Right atrium auricular region (tissue), 2 donors: ENCODE measurements around the gene TRAK1. TPM values are rescaled to one million over a fixed set of nuclear protein-coding genes. Genes with fewer than 3 reads are reported as not detected.

Source experiments
- DNase-seq: peaks from one replicate; pipeline ENCODE4 v3.0.0-alpha.2; 2019; ENCODE audit warnings: low spot score
- H3K27ac ChIP-seq, 2 donors: fragments of 200-600 bp; sonication (generic); 1 replicate in 1 of 2; 2 replicates in 1 of 2; pipeline ENCODE4 v1.5.1; 2016 to 2019
- H3K27me3 ChIP-seq, 2 donors: fragments of 200-600 bp; sonication (generic); one replicate each; pipeline versions ENCODE4 v1.5.1 to v1.6.0; 2017 to 2019
- H3K36me3 ChIP-seq: fragments of 200-600 bp; sonication (generic); one replicate; pipeline ENCODE4 v1.5.1; 2016
- H3K4me1 ChIP-seq, 2 donors: fragments of 200-600 bp; sonication (generic); one replicate each; pipeline versions ENCODE4 v1.5.1 to v1.6.0; 2017 to 2019
- H3K4me3 ChIP-seq, 2 donors: fragments of 200-600 bp; sonication (generic); 1 replicate in 1 of 2; 2 replicates in 1 of 2; pipeline ENCODE4 v1.5.1; 2017 to 2019; ENCODE audit warnings: mild to moderate bottlenecking in 1 of 2, moderate library complexity in 1 of 2
- H3K9me3 ChIP-seq, 2 donors: fragments of 200-600 bp; sonication (generic); one replicate each; pipeline ENCODE4 v1.5.1; 2019
- total RNA-seq, 2 donors: library from RNA; depleted of rRNA; stranded (reverse); fragments of >200 nt; gene quantifications; one replicate each; pipeline ENCODE4 v1.1.0, GENCODE V29; 2016
- TF ChIP-seq, protein P1 (sequence below), 2 donors: fragments of 200-600 bp; sonication (generic); IDR thresholded peaks; one replicate each; pipeline ENCODE4 v1.5.1; 2019; ENCODE audit warnings: antibody characterized with exemption in 2 of 2

The TRAK1 gene
- total RNA-seq, 2 donors from 2014 or later: 172 to 259 TPM

DNA sequence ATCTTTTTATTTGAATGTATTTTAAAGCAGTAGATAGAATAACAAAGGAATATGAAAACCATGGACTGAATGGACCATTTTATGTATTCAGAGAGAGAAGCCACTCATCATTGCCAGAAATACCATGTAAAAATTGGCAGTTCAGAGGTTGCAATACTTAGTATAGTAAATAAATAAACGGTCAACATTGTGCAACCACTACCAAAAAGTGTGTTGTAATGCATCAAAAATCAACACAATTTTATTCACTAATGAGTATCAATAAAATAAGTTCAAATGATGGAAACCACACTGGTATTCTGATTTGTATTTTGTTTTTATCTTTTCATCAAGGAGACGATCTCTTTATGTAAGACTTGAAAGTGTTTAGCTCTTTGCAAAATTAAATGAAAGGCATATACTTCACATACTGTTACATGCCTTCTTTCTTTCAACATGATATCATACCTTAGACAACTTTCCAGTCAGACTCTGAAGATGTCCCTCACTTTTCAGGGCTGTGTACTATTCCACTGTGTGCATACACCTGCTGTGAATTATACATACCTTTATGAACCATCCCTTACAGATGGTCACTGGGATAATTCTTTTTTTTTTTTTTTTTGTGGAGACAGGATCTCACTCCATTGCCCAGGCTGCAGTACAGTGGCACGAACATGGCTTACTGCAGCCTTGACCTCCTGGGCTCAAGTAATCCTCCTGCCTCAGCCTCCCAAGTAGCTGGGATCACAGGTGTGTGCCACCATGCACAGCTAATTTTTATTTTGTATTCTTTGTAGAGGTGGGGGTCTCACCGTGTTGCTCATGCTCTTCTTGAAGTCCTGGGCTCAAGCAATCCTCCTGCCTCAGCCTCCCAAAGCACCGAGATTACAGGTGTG lies 134.6 kb downstream of the TRAK1 start:
- Histone ChIP-seq H3K36me3 (peaks cover 29% of the 10 kb centered on the region), H3K9me3 (no peaks in the 10 kb centered on the region), H3K27me3 (no peaks in the 10 kb centered on the region), H3K4me3 (no peak overlapping the region), H3K4me1 (peaks cover 0 to 15% of the 10 kb centered on the region in 2 donors), H3K27ac (peak overlapping the region; percentile 18 to 51)
- no peak for DNase-seq
- TF ChIP-seq, protein P1, sequence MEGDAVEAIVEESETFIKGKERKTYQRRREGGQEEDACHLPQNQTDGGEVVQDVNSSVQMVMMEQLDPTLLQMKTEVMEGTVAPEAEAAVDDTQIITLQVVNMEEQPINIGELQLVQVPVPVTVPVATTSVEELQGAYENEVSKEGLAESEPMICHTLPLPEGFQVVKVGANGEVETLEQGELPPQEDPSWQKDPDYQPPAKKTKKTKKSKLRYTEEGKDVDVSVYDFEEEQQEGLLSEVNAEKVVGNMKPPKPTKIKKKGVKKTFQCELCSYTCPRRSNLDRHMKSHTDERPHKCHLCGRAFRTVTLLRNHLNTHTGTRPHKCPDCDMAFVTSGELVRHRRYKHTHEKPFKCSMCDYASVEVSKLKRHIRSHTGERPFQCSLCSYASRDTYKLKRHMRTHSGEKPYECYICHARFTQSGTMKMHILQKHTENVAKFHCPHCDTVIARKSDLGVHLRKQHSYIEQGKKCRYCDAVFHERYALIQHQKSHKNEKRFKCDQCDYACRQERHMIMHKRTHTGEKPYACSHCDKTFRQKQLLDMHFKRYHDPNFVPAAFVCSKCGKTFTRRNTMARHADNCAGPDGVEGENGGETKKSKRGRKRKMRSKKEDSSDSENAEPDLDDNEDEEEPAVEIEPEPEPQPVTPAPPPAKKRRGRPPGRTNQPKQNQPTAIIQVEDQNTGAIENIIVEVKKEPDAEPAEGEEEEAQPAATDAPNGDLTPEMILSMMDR (IDR thresholded peaks at IDR 0.05): no peak

DNA sequence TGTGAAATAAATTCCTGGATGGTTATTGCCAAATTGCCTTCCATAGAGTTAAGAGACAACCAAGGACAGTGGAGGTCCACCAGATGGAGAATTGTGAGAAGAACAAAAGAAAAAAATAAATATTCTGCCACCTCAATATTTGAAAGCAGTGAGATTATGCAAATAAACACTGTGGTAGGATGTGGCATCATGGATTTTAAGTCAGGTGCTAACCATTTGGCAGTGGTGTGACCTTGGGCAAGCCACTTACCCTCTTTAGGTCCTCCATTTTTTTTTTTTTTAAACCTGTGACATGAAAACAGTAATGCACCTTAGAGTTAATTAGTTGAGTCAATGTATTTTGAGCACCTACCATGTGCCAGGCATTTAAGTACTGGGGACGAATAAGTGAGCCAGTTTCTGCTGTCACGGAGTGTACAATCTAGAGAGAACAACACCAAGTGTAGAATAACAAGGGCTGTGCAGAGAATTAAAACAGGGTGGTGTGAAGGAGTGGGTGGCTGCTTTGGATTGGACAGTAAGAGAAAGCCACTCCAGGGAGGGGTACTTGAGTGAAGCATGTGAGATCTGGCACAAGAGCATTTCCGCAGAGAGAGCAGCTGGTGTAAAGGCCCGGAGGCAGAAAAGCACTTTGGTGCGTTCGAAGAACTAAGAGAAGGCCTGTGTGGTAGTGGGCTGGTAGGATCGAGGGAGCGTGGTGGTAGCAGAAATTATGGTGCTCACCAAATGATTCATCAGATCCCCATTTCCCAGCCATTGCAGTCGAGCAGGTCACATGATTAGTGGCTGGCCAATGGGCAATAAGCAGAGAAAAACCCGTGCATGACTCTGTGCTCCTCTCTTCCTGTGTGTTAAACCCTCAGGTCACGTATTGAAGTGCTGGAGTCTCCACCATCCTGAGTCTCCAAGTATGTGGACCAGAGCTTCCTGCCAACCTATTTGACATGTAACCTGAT lies 135.6 kb downstream of the TRAK1 start:
- H3K27ac ChIP-seq: no peak overlapping the region
- H3K4me3 ChIP-seq: no peak overlapping the region
- no peaks in the 10 kb centered on the region for H3K9me3 ChIP-seq
- H3K4me1 ChIP-seq: peaks cover 0 to 15% of the 10 kb centered on the region in 2 donors
- no peaks in the 10 kb centered on the region for H3K27me3 ChIP-seq
- TF ChIP-seq, protein P1 (IDR thresholded peaks at IDR 0.05): no peak
- H3K36me3 ChIP-seq: peaks cover 29% of the 10 kb centered on the region
- no peak for DNase-seq

DNA sequence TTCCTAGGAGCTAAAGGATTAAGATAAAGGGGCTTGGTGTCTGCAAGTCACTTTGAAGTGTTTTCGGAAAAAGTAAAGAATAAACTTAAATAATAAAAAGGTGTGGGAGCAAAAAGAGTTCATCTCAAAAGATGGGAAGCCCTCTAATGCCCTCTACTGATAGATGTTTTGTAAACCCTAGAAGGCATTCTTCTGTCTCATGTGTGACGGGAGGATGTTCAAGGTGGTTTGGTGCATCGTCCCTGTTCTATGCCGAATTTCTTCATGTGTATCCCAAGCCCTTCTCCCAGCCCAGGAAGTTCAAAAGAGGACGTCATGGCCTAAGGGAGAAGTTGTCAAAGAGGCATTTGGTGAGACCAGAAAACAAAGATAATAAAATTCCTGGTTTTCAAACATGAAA lies 137.6 kb downstream of the TRAK1 start:
- Histone ChIP-seq H3K36me3 (peaks cover 11% of the 10 kb centered on the region), H3K9me3 (no peaks in the 10 kb centered on the region), H3K27me3 (no peaks in the 10 kb centered on the region), H3K4me1 (peaks cover 0 to 15% of the 10 kb centered on the region in 2 donors), H3K27ac (no peak overlapping the region), H3K4me3 (no peak overlapping the region)
- TF ChIP-seq, protein P1 (IDR thresholded peaks at IDR 0.05): no peak
- DNase-seq: no peak

DNA sequence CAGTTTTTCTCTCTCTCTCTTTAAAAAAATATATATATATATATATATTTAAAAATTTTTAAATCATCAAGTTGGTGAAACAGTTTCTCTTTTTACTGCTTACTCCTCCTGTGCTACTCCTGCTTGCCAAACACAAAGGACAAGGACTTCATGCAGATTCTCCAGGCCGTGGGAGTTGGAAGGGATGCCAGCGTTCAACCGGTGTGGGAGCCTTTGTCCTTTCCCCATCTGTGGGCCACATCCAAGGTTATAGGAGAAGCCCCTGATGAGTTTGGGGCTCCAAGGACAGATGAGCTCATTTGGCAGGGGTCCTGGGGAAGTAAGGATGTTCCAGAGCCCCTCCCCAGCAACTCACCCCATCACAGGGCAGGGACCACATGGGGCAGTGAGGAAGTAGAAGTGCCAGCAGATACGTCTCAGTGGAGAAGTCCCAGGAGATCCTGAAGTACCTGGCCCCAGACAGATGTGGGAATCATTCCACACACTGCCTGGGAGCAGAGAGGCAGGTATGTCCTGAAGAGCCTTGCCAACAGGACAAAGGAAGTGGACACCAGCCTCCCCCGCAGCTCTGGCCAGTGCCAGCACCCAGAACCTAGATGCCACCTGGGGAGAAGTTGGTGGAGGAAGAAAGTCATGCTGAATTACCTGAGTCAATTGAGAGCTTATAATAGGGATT lies 138.2 kb downstream of the TRAK1 start:
- Histone ChIP-seq H3K36me3 (peaks cover 5% of the 10 kb centered on the region), H3K27me3 (no peaks in the 10 kb centered on the region), H3K9me3 (no peaks in the 10 kb centered on the region), H3K27ac (no peak overlapping the region), H3K4me1 (peaks cover 0 to 10% of the 10 kb centered on the region in 2 donors), H3K4me3 (no peak overlapping the region)
- TF ChIP-seq, protein P1 (IDR thresholded peaks at IDR 0.05): no peak
- no peak for DNase-seq

DNA sequence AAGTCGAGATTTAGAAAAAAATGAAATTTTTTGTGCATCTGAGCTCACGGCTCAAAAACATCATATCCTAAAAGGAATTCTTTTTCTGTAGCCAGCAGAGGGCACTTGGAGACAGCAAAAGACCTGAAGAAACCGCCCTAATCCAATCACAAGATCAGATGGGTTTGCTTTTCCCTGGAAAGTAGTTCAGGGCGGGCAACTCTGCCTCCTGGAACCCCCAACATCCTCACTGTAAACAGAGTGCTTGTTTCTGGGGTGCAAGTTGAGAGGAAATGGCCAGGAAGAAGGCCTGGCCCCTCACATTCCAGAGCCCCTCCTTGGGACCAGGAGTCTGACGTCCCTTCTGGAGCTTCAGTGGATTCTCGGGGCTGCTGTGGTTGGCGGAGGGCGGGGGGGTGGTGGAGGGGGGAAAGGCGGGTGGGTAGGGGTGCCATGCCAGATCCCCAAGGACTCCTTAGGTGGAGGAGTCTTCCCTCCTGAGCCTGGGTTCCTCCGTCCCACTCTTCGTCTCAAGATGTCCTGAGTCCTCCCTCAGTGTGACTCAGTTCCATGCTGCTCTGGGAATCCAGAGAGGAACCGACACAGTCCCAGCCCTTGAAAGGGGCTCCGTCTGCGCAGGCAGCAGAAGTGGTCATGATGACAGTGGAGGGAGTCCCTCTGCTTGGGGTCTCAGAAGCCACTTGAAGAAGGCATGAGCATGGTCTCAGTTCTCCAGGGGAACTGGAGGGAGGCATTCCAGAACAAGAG lies 139.0 kb downstream of the TRAK1 start:
- Histone ChIP-seq H3K4me1 (peaks cover 0 to 8% of the 10 kb centered on the region in 2 donors), H3K4me3 (peak overlapping the region in 1 of 2 donors; percentile 23), H3K36me3 (no peaks in the 10 kb centered on the region), H3K27me3 (no peaks in the 10 kb centered on the region), H3K9me3 (no peaks in the 10 kb centered on the region), H3K27ac (no peak overlapping the region)
- no peak for DNase-seq
- TF ChIP-seq, protein P1 (IDR thresholded peaks at IDR 0.05): peak; percentile 22 to 67
